ENCODE measurements around the gene KANSL1L.

- TF ChIP-seq CTCF (conservative IDR thresholded peaks at IDR 0.05; ENCODE audit: low read depth in 2 of 2) = no peak
- no peak for TF ChIP-seq POLR2AphosphoS5 (IDR thresholded peaks at IDR 0.05; ENCODE audit: low read depth)
- TF ChIP-seq REST (IDR thresholded peaks at IDR 0.05; ENCODE audit: unreplicated experiment) = no peak
Observed at GRCh38 chr2:210203147-210203546, 31.9 kb upstream of the KANSL1L start.
